NCI-H748 treated with DMSO at 0.1 percent for 48 hours (cell line): ENCODE measurements around the gene EXTL2.
"Not testable (repeated sequence)": the region's sequence is repeated elsewhere in the genome, so short reads cannot be mapped to it uniquely, and the experiment has no call there.

Experiments
- DNase-seq: peaks from one replicate; lab custom pipeline; 2025; lab: John Stamatoyannopoulos, UW

EXTL2 gene

GRCh38 chr1:100860397-100860991 lies 34.1 kb downstream of the EXTL2 start:
- no peak for DNase-seq

DNA sequence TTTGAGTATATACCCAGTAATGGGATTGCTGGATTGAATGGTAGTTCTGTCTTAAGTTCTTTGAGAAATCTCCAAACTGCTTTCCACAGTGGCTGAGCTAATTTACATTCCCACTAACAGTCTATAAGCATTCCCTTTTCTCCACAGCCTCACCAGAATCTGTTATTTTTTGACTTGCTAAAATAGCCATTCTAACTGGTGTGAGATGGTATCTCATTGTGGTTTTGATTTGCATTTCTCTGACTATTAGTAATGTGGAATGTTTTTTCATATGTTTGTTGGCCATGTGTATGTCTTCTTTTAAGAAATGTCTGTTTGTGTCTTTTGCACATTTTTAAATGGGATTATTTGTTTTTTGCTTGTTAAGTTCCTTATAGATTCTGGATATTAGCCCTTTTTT lies 39.5 kb downstream of the EXTL2 start:
- DNase-seq: not testable (repeated sequence)

GRCh38 chr1:100852976-100853375 lies 41.7 kb downstream of the EXTL2 start:
- DNase-seq: no peak

DNA sequence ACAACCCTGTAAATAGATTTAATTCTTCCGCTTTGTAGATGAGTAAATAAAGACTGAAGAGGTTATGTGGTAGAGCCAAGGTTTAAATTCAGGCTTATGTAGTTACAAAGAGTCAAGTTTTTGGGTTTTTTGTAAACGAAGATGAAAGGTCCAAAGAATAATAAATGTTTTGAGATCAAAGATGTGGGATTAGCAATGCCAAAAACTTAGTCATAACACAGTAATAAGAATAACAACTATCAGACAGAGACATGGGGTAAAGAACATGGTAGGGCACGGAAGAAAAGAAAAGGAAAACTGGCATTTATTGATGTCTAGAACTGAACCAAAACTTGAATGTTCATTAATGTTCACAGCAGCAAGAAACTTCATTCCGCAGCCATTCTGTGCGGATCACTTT lies 42.9 kb downstream of the EXTL2 start:
- DNase-seq: no peak

DNA sequence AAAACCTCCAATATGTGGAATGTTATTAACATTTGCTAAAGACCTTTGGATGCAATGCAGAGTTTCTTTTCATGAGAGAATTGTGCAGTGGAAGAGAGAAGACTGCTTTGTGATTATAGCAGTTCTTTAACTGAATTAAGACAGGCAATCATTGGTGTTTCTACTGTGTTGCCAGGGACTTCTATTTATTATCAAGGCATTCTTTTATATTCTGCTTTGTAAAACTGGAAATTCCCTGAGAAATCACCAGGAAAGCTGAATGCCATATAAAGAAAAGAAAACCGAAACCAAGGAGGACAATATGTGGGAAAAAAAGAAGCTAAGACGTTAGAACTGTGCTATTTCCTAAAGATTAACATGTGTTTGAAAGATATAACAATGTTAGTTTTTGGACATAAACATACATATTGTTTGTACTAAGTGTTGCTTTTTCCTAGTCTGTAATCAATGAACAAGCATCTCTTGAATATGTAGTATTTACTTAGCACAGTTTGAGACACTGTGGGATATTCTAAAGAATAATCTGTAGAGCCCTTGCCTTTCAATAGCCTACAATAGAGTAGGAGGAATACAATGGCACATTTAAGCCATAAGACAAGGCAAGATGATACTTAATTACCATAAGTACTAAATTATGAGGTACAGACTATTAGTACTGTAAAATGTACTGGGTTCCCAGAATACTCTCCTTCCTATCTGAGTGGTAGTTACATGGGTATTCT lies 47.1 kb downstream of the EXTL2 start:
- DNase-seq: no peak

DNA sequence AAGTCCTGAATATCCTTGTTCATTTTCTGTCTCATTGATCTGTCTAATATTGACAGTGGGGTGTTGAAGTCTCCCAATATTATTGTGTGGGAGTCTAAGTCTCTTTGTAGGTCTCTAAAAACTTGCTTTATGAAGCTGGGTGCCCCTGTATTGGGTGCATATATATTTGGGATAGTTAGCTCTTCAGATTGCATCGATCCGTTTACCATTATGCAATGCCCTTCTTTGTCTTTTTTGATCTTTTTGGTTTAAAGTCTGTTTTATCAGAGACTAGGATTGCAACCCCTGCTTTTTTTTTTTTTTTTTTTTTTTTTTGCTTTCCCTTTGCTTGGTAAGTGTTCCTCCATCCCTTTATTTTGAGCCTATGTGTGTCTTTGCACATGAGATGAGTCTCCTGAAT lies 51.5 kb downstream of the EXTL2 start:
- DNase-seq: not testable (repeated sequence)

DNA sequence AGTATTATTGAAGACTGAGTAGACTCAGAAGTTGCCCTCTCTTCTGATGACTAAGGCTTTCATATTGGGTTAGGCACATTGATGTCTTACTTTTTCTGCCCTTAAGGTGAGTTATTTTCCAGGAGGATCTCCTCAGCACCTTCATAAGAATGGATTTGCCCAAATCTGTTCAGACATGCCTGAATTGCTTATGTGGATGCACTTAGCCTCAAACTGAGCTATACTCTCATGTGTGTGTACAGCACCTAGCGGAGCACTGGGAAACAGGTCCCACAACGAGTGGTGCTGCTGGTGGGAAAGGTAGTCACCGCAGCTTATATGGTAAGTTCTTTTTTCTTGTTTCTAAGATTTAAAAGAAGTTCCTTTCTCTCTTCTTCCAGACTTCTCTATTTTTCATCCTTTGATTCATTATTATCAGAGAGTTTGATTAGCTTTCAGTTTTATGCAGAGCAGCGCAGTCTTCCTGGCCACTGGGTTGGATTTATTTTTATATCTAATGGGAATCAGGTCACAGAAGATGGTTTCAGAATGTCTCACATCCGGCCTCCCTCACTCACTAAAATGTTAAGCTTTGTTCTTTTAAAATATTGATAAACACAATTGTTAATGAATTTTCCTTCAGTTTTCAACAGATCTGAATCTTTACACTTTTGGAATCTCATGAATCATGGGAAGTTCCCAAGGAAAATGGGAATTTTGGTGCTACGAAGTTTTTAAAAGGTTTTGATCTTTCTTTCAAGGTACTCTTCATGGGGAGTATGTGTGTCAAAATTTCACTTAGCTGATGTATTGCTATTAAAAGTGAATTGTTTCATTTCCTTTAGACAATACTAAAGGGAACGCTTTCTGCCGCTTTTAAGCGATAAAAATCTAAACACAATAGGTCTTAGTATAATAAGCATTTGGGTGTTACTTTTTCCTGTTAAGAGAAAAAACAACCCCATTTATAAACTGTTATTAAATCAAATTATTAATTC lies 58.5 kb downstream of the EXTL2 start:
- no peak for DNase-seq

DNA sequence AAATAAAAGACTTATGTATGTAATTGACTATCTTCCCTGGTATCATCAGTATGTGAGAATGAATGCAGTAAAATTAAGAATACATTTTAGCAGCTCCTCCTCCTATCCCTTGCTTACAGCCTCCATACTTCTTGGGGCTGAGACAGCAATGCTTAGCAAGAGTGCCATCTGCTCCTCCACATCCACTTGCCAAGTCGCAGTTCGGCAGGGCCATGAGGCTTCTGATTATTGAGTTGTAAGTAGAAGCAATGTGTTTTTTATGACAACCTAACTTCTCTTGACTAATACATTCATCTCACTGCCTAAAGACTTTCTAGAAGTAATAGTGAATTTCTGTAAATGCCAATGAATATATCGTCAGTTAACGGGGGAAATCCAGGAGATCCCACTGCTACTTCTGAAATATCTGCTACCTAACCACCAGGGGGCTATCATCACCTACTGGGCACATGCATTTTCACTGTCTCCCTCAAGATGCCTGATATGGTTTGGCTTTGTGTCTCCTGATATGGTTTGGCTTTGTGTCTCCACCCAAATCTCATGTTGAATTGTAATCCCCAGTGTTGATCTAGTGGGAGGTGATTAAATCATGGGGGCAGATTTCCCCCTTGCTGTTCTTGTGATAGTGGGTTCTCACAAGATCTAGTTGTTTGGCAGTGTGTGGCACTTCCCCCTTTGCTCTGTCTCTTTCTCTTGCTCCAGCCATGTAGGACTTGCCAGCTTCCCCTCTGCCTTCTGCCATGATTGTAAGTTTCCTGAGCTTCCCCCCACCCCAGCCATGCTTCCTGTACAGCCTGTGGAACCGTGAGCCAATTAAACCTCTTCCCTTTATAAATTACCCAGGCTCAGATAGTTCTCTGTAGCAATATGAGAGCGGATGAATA lies 59.6 kb downstream of the EXTL2 start:
- no peak for DNase-seq

DNA sequence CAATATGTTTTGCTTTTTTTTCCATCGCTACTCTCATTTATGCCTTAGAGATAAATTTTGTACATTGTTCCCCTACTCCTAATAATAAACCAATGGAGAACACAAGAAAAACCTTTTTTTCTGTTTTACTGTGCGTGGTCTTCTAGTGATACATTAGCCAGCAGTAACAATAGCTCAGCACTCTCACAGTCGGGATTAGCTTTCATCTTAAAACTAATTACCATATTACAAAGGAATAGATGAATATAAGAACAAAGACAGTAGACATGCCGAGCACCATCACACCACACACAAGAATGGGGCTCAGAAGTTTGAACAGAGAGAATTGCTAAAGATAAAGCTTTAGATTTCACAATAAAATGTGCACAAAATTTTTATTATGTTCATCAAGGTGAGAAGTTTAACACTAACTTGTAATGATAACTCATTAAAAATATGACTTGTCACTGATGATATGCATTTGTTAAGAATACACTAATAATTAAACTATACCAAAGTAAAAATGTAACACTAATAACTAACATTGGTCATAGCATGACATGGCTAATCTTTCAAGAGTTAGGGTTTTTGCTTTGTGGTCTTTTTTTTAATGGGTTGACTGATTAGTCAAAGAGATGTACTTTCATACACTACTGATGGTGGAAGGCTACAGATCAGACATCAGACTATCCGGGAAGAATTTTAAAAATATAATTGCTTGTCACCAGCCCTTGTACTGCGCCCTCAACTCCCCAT lies 61.8 kb downstream of the EXTL2 start:
- no peak for DNase-seq

DNA sequence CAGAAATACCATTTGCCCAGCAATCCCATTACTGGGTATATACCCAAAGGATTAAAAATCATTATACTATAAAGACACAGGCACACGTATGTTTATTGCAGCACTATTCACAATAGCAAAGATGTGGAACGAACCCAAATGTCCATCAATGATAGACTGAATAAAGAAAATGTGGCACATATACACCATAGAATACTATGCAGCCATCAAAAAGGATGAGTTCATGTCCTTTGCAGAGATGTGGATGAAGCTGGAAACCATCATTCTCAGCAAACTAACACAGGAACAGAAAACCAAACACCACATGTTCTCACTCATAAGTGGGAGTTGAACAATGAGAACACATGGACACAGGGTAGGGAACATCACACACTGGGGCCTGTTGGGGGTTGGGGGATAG lies 69.0 kb downstream of the EXTL2 start:
- not testable (repeated sequence) for DNase-seq
